PC-9 (cell line): ENCODE results near the gene MSH2. TPM values are rescaled to one million over a fixed set of nuclear protein-coding genes. Genes with fewer than 3 reads are reported as not detected.
A peak's percentile ranks its signal among the peaks of the same experiment; 100 is the strongest.

Experiments used
- BruUV-seq: library from RNA; stranded (reverse); fragments of 400-500 nt; replicated peaks from 2 replicates; lab custom pipeline; 2021; lab: Mats Ljungman, UMichigan
- CTCF ChIA-PET: fragments of 300-600 bp; sonication (Branson Sonifier 250); formaldehyde crosslinking; loops from one replicate; lab custom pipeline; 2022; ENCODE audit warnings: antibody characterized with exemption; lab: Charles Lee
- POLR2A ChIA-PET: fragments of 300-600 bp; sonication (Branson Sonifier 250); formaldehyde crosslinking; loops from one replicate; lab custom pipeline; 2022; ENCODE audit warnings: antibody characterized with exemption; ENCODE audit not compliant: unreplicated experiment; lab: Charles Lee
- DNase-seq, 2 experiments: peaks; one replicate each; pipeline versions ENCODE4 v3.0.0 to v3.0.0-alpha.2; 2015 to 2022; ENCODE audit warnings: mixed read lengths in 1 of 2
- H2AFZ ChIP-seq: fragments of 200-600 bp; sonication (generic); 2 replicates; pipeline ENCODE4 v1.8.1; 2017; ENCODE audit warnings: antibody characterized with exemption
- H3F3A ChIP-seq: fragments of 200-600 bp; sonication (generic); 2 replicates; pipeline ENCODE4 v1.8.1; 2017; ENCODE audit warnings: antibody characterized with exemption, mild to moderate bottlenecking, low read depth; ENCODE audit not compliant: insufficient read depth
- H3K27ac ChIP-seq: fragments of 200-600 bp; sonication (generic); 2 replicates; pipeline ENCODE4 v1.6.1; 2016; ENCODE audit warnings: mixed run types
- H3K27me3 ChIP-seq: fragments of 200-600 bp; sonication (generic); 2 replicates; pipeline ENCODE4 v1.6.1; 2016; ENCODE audit warnings: low read depth, mixed run types; ENCODE audit not compliant: insufficient read depth
- H3K36me3 ChIP-seq: fragments of 200-600 bp; sonication (generic); 2 replicates; pipeline ENCODE4 v1.6.1; 2016; ENCODE audit warnings: low read depth, mixed run types
- H3K4me1 ChIP-seq: fragments of 200-600 bp; sonication (generic); replicated peaks from 2 replicates; pipeline ENCODE4 v1.6.1; 2016; ENCODE audit warnings: mixed run types; ENCODE audit not compliant: insufficient read depth
- H3K4me2 ChIP-seq: fragments of 200-600 bp; sonication (generic); 2 replicates; pipeline ENCODE4 v1.6.1; 2017; ENCODE audit warnings: mixed run types
- H3K4me3 ChIP-seq: fragments of 200-600 bp; sonication (generic); 2 replicates; pipeline ENCODE4 v1.6.1; 2016; ENCODE audit warnings: mixed run types
- H3K79me2 ChIP-seq: fragments of 200-600 bp; sonication (generic); 2 replicates; pipeline ENCODE4 v1.6.1; 2017; ENCODE audit warnings: low read depth, mixed run types
- H3K9me2 ChIP-seq: fragments of 200-600 bp; sonication (generic); 2 replicates; pipeline ENCODE4 v1.8.1; 2017; ENCODE audit warnings: mild to moderate bottlenecking; ENCODE audit not compliant: insufficient read depth
- H3K9me3 ChIP-seq: fragments of 200-600 bp; sonication (generic); 2 replicates; pipeline ENCODE4 v1.8.1; 2016; ENCODE audit warnings: low read depth; ENCODE audit not compliant: insufficient read depth
- H4K20me1 ChIP-seq: fragments of 200-600 bp; sonication (generic); 2 replicates; pipeline ENCODE4 v1.8.1; 2017; ENCODE audit not compliant: insufficient read depth
- EZH2 ChIP-seq: fragments of 200-600 bp; sonication (generic); IDR thresholded peaks from 2 replicates; pipeline ENCODE4 v1.8.0; 2017; ENCODE audit warnings: antibody characterized with exemption, low read depth
- intact Hi-C: fragments of 100-400 bp; cut with micrococcal nuclease; formaldehyde crosslinking; loops from one replicate; pipeline ENCODE4 v1.10.0; 2022; ENCODE audit not compliant: unreplicated experiment
- total RNA-seq: library from RNA; stranded (reverse); gene quantifications from 2 replicates; pipeline ENCODE4 v1.2.3, GENCODE V29; 2021
- TF ChIP-seq, protein P1 (sequence below): fragments of 200-600 bp; sonication (generic); conservative IDR thresholded peaks from 2 replicates; pipeline ENCODE4 v1.6.1; 2017; ENCODE audit warnings: mixed run types, antibody characterized with exemption, mild to moderate bottlenecking, moderate library complexity

MSH2 gene
- total RNA-seq, 1 experiment from 2014 or later, result 54.2 TPM

DNA sequence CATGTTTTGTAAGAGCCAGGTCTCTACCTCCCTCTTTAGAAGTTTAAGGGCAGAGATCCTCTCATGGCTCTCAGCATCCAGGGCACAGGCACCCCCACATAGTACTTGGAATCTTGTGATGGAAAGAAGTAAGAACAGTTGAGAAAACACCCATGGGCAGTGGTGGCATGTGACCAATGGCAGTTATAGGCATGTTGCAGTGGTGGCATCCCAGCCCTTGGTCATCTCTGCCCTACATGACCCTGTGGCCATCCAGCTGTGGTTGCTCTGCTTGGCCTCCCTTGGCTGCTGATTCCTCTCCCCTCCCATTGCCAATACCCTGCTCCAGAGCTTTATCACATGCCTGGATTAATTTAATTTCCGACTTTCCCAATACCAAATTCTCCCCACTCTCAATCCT, 13.3 kb upstream of the MSH2 start:
- no peaks in the 10 kb centered on the region for H3K4me1 ChIP-seq
- POLR2A ChIA-PET, result no interaction called here
- H3K27me3 ChIP-seq, result no peaks in the 10 kb centered on the region
- CTCF ChIA-PET, result no interaction called here
- TF ChIP-seq, protein P1, sequence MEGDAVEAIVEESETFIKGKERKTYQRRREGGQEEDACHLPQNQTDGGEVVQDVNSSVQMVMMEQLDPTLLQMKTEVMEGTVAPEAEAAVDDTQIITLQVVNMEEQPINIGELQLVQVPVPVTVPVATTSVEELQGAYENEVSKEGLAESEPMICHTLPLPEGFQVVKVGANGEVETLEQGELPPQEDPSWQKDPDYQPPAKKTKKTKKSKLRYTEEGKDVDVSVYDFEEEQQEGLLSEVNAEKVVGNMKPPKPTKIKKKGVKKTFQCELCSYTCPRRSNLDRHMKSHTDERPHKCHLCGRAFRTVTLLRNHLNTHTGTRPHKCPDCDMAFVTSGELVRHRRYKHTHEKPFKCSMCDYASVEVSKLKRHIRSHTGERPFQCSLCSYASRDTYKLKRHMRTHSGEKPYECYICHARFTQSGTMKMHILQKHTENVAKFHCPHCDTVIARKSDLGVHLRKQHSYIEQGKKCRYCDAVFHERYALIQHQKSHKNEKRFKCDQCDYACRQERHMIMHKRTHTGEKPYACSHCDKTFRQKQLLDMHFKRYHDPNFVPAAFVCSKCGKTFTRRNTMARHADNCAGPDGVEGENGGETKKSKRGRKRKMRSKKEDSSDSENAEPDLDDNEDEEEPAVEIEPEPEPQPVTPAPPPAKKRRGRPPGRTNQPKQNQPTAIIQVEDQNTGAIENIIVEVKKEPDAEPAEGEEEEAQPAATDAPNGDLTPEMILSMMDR, result no peak
- H3K9me2 ChIP-seq, result no peaks in the 10 kb centered on the region
- no peak overlapping the region for H3K4me3 ChIP-seq
- H3K36me3 ChIP-seq, result peaks cover 25% of the 10 kb centered on the region; the same call in 1 of the 2 replicates
- intact Hi-C loops, result loop anchor here (10.0 kb wide), 1 partner anchor 475 kb away; the partner anchor contains the start of gene MCFD2
- H2AFZ ChIP-seq, result no peak overlapping the region
- no peaks in the 10 kb centered on the region for H3K79me2 ChIP-seq
- BruUV-seq, result no TSS peak
- H3K27ac ChIP-seq, result no peak overlapping the region
- peaks cover 6% of the 10 kb centered on the region for H4K20me1 ChIP-seq
- DNase-seq, result no peak
- H3F3A ChIP-seq, result peaks cover 55% of the 10 kb centered on the region
- no peak overlapping the region for H3K4me2 ChIP-seq
- no peaks in the 10 kb centered on the region for H3K9me3 ChIP-seq

DNA sequence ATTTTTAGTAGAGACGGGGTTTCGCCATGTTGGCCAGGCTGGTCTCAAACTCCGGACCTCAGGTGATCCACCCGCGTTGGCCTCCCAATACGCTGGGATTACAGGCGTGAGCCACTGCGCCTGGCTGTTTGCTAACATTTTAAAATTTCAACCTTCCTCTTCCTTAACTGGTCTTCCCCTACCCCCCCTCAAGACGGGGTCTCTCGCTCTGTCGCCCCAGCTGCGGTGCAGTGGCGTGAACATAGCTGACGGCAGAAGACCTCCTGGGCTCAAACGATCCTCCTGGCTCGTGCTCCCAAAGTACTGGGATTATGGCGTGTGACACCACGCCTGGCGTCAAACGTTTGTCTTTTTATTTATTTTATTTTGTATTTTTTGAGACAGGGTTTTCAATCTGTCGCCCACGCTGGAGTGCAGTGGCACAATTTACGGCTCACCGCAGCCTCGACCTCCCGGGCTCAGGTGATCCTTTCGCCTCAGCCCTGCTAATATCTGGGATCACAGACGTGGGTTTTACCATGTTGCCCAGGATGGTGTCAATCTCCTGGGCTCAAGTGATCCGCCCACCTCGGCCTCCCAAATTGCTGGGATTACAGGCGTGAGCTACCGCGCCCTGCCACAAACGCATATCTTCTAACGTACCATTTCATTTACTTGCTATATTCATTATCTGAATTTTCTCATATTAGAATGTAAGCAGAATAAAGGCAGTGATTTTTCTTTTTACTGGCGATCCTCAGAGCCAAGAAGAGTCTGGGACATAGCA, 984 bp upstream of the MSH2 start:
- no peaks in the 10 kb centered on the region for H3K9me3 ChIP-seq
- CTCF ChIA-PET, result interaction anchor here (1.0 kb wide), 1 partner anchor 67 kb away, joined by 6 read pairs; no protein-coding TSS in a partner anchor
- no peak for DNase-seq
- H3K36me3 ChIP-seq, result peaks cover 4% of the 10 kb centered on the region; the same call in 1 of the 2 replicates
- H3K27ac ChIP-seq, result peak overlapping the region; percentile 34
- POLR2A ChIA-PET, result interaction anchor here (0.7 kb wide), 2 partner anchors 68 to 203 kb away, joined by 3 to 6 read pairs; no protein-coding TSS in a partner anchor
- peaks cover 9% of the 10 kb centered on the region; the same call in 1 of the 2 replicates for H3F3A ChIP-seq
- no peaks in the 10 kb centered on the region for H4K20me1 ChIP-seq
- intact Hi-C loops, result loop anchor here (5.0 kb wide), 1 partner anchor 380 kb away; the partner anchor contains the start of gene MSH6
- BruUV-seq, result no TSS peak
- H3K79me2 ChIP-seq, result peaks cover 39% of the 10 kb centered on the region
- no peak for TF ChIP-seq EZH2
- TF ChIP-seq, protein P1, result no peak
- H3K9me2 ChIP-seq, result no peaks in the 10 kb centered on the region
- H3K4me2 ChIP-seq, result peak overlapping the region; percentile 96
- no peaks in the 10 kb centered on the region for H3K27me3 ChIP-seq
- peak overlapping the region; percentile 95 for H2AFZ ChIP-seq
- peak overlapping the region; percentile 61 for H3K4me3 ChIP-seq
- H3K4me1 ChIP-seq, result peaks cover 20% of the 10 kb centered on the region

DNA sequence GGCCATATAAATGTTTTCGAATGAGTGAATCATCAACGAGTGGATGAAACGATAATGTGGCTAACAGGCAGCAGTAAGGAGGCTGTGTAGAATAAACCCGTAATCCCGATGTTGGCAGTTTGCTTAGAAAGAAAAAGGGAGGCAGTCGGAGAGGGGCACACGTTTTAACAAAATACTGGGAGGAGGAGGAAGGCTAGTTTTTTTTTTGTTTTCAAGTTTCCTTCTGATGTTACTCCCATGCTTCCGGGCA, 476 bp upstream of the MSH2 start:
- Histone ChIP-seq H3K36me3 (peaks cover 4% of the 10 kb centered on the region; the same call in 1 of the 2 replicates), H3K79me2 (peaks cover 44% of the 10 kb centered on the region), H3K4me2 (peak overlapping the region; percentile 96), H3K27ac (peak overlapping the region; percentile 34), H2AFZ (peak overlapping the region; percentile 95), H3K27me3 (no peaks in the 10 kb centered on the region), H3K9me2 (no peaks in the 10 kb centered on the region), H3K4me3 (peak overlapping the region; percentile 61), H4K20me1 (no peaks in the 10 kb centered on the region), H3K4me1 (peaks cover 20% of the 10 kb centered on the region), H3F3A (peaks cover 9% of the 10 kb centered on the region; the same call in 1 of the 2 replicates), H3K9me3 (no peaks in the 10 kb centered on the region)
- intact Hi-C loops, result loop anchor here (5.0 kb wide), 1 partner anchor 380 kb away; the partner anchor contains the start of gene MSH6
- ChIA-PET CTCF (interaction anchor here (1.0 kb wide), 1 partner anchor 67 kb away, joined by 6 read pairs; no protein-coding TSS in a partner anchor), POLR2A (interaction anchor here (0.6 to 0.8 kb wide), 3 partner anchors 12 to 68 kb away, joined by 5 to 15 read pairs (median 6); no protein-coding TSS in a partner anchor)
- DNase-seq, result no peak
- BruUV-seq, result TSS peak; percentile 81
- TF ChIP-seq, protein P1, result no peak
- TF ChIP-seq EZH2, result no peak
